Psoas muscle (tissue), 8 donors: ENCODE measurements around the gene ANKRD13B. TPM values are rescaled to one million over a fixed set of nuclear protein-coding genes. Genes with fewer than 3 reads are reported as not detected.
A peak's percentile ranks its signal among the peaks of the same experiment; 100 is the strongest.

Experiments
- ATAC-seq, 4 donors: fragments of 200-7000 bp; cut with Tn5 transposase; one replicate each; pipeline ENCODE4 v1.9.1; 2020; ENCODE audit warnings: moderate library complexity in 3 of 4, mild to moderate bottlenecking in 2 of 4
- DNase-seq, 2 donors: peaks; one replicate each; pipeline ENCODE4 v3.0.0-alpha.2; 2020
- H3K27ac ChIP-seq: fragments of 200-600 bp; one replicate; pipeline ENCODE4 v1.8.0; 2022
- H3K27me3 ChIP-seq, 3 donors: fragments of 200-600 bp in 1 of 3; one replicate each; pipeline versions ENCODE4 v1.6.1 to v1.8.0; 2013 to 2022; ENCODE audit warnings: low read length in 2 of 3, mild to moderate bottlenecking in 2 of 3, moderate library complexity in 1 of 3; ENCODE audit not compliant: insufficient read depth in 3 of 3
- H3K36me3 ChIP-seq, 2 donors: fragments of 200-600 bp in 1 of 2; one replicate each; pipeline versions ENCODE4 v1.6.1 to v1.8.0; 2013 to 2022; ENCODE audit warnings: low read depth in 1 of 2, mild to moderate bottlenecking in 1 of 2, moderate library complexity in 1 of 2; ENCODE audit not compliant: insufficient read depth in 1 of 2
- H3K4me1 ChIP-seq: fragments of 200-600 bp; one replicate; pipeline ENCODE4 v1.8.0; 2022
- H3K4me3 ChIP-seq: fragments of 200-600 bp; one replicate; pipeline ENCODE4 v1.8.0; 2022; ENCODE audit warnings: mild to moderate bottlenecking
- H3K9me3 ChIP-seq: fragments of 200-600 bp; one replicate; pipeline ENCODE4 v1.8.0; 2022
- WGBS, 3 donors: extraction: QIAGEN DNeasy Blood & Tissue Kit; methylation state at CpG; one replicate each; pipeline versions ENCODE4 v1.1.6 to v1.1.7; 2013; 5-methylcytosine and 5-hydroxymethylcytosine counted together
- intact Hi-C, 2 donors: fragments of 100-400 bp; cut with DNase I; formaldehyde crosslinking; loops; one replicate each; pipeline versions ENCODE4 v1.11.0 to v1.14.2; 2022
- polyA plus RNA-seq, 3 donors: library from polyadenylated mRNA; stranded (reverse); fragments of 200-250 nt; gene quantifications; one replicate each; pipeline ENCODE4 v1.2.3, GENCODE V29; 2013
- total RNA-seq, 4 donors: library from RNA; stranded (reverse); fragmentation: NEBNext Ultra II Directional in 2 of 4; extraction: Animal tissue kit (Norgen Biotek cat#: 25700) in 2 of 4; gene quantifications; one replicate each; pipeline versions ENCODE4 v1.2.1 to v1.2.4, GENCODE V29; 2021 to 2023
- TF ChIP-seq, protein P1 (sequence below): fragments of 200-600 bp; IDR thresholded peaks from one replicate; pipeline ENCODE4 v1.8.0; 2022; ENCODE audit warnings: antibody characterized with exemption
- donor health status: healthy with polysubstance abuse.
- donor health status: DM: no; HTN: no; CAD: no; lungs with moderate emphysema.
- donor health status: Bipolar disorder and iron deficiency.
- donor health status: healthy.
- donor health status: DM: yes; HTN: yes; CAD: no.
- donor health status: DM: no; HTN: no; CAD: no.
- donor health status: DM: no; HTN: no; CAD: no.
- donor health status: DM: yes; HTN: yes; CAD: no.

The ANKRD13B gene
- total and polyA plus RNA-seq, 7 donors, result 5.4 to 14.8 (median 7.1) TPM

DNA sequence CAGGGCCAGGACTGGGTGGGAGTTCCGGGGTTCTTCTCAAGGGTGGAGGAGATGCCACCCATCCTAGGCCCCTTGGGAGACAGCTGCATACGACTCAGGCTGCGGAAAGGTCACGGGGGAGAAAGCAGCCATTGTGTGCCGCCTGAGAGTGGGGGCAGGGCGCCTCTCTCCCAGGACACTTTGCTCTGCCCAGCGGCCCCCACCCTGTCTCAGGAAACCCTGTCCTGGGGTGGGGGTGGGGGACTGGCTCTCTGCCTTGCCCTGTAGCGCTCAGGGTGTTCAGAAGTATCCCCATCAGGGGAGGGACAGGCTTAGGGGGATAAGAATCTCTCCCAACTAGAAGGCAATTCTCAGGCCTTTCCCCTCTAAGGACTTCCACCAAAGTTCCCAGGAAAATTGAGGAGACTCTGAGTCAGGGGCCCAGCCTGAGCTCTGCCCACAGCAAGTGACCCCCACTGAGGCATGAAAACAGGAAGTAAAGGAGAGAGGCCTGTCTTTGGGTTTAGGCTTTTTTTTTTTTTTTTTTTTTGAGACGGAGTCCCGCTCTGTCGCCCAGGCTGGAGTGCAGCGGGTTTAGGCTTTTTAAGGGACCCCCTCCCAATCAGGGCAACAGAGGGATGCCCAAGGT, 8.4 kb upstream of the ANKRD13B start:
- WGBS, 3 donors, result 42 to 69% (median 54%) methylated on average over 11 to 12 of the region's 12 CpGs
- intact Hi-C loops, result loop anchor here in 1 of 2 donors (10.0 kb wide), 1 partner anchor 350 kb away; the partner anchor contains the start of gene SSH2
- Histone ChIP-seq H3K4me1 (peaks cover 58% of the 10 kb centered on the region), H3K27ac (peak overlapping the region; percentile 65), H3K4me3 (peak overlapping the region; percentile 24), H3K36me3 (peaks cover 0 to 35% of the 10 kb centered on the region in 2 donors), H3K9me3 (no peaks in the 10 kb centered on the region), H3K27me3 (no peaks in the 10 kb centered on the region)
- ATAC-seq (peak in 3 of 4 donors; percentile 18 to 38 (median 32)), DNase-seq (peak in 1 of 2 donors; percentile 78)
- TF ChIP-seq, protein P1, sequence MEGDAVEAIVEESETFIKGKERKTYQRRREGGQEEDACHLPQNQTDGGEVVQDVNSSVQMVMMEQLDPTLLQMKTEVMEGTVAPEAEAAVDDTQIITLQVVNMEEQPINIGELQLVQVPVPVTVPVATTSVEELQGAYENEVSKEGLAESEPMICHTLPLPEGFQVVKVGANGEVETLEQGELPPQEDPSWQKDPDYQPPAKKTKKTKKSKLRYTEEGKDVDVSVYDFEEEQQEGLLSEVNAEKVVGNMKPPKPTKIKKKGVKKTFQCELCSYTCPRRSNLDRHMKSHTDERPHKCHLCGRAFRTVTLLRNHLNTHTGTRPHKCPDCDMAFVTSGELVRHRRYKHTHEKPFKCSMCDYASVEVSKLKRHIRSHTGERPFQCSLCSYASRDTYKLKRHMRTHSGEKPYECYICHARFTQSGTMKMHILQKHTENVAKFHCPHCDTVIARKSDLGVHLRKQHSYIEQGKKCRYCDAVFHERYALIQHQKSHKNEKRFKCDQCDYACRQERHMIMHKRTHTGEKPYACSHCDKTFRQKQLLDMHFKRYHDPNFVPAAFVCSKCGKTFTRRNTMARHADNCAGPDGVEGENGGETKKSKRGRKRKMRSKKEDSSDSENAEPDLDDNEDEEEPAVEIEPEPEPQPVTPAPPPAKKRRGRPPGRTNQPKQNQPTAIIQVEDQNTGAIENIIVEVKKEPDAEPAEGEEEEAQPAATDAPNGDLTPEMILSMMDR, result no peak

- WGBS, 3 donors, result 63 to 72% (median 68%) methylated on average over 8 of the region's 8 CpGs
- Histone ChIP-seq H3K4me1 (peaks cover 63% of the 10 kb centered on the region), H3K27ac (peak overlapping the region; percentile 65), H3K36me3 (peaks cover 0 to 28% of the 10 kb centered on the region in 2 donors), H3K9me3 (no peaks in the 10 kb centered on the region), H3K27me3 (no peaks in the 10 kb centered on the region), H3K4me3 (peak overlapping the region; percentile 24)
- intact Hi-C loops, result loop anchor here in 1 of 2 donors (10.0 kb wide), 1 partner anchor 350 kb away; the partner anchor contains the start of gene SSH2
- TF ChIP-seq, protein P1, result no peak
- DNase-seq (peak in 1 of 2 donors; percentile 53), ATAC-seq (no peak)
Measured at GRCh38 chr17:29585080-29585751, 7.7 kb upstream of the ANKRD13B start.

- peaks cover 0 to 13% of the 10 kb centered on the region in 2 donors for H3K36me3 ChIP-seq
- no peak for DNase-seq
- peak overlapping the region; percentile 59 for H3K27ac ChIP-seq
- peak overlapping the region; percentile 90 for H3K4me3 ChIP-seq
- peaks cover 74% of the 10 kb centered on the region for H3K4me1 ChIP-seq
- TF ChIP-seq, protein P1, result no peak
- no peaks in the 10 kb centered on the region for H3K27me3 ChIP-seq
- intact Hi-C loops, result loop anchor here in 1 of 2 donors (10.0 kb wide), 1 partner anchor 348 kb away; the partner anchor contains the start of gene SSH2
- H3K9me3 ChIP-seq, result no peaks in the 10 kb centered on the region
- no peak for ATAC-seq
- 55 to 60% (median 60%) methylated on average over 8 to 9 of the region's 9 CpGs for WGBS, 3 donors
Measured at GRCh38 chr17:29586676-29587469, 6.1 kb upstream of the ANKRD13B start.

DNA sequence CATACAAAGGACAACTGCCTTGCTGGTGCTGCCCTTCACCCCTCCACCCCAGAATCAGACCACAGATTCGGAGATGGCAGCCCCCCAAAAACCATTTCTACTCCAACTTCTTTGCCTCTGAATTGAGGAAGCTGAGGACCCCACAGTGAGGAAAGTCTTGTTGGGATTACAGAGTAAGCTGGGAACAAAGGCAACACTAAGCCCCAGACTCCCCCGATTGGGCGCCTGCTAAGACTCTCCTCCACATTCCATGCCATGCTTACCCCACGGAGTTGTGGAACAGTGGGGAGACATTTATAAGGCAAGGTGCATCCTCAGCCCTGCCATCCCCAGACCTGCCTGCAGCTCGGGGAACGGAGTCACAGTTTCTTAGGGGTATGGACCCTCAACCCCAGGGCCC, 5.3 kb upstream of the ANKRD13B start:
- intact Hi-C loops, result loop anchor here in 1 of 2 donors (10.0 kb wide), 1 partner anchor 347 kb away; the partner anchor contains the start of gene SSH2
- Histone ChIP-seq H3K4me1 (peaks cover 82% of the 10 kb centered on the region), H3K36me3 (peaks cover 0 to 6% of the 10 kb centered on the region in 2 donors), H3K27me3 (no peaks in the 10 kb centered on the region), H3K4me3 (peak overlapping the region; percentile 90), H3K27ac (peak overlapping the region; percentile 80), H3K9me3 (no peaks in the 10 kb centered on the region)
- no peak for ATAC-seq
- 71 to 79% (median 75%) methylated on average over 6 of the region's 6 CpGs for WGBS, 3 donors
- no peak for DNase-seq
- TF ChIP-seq, protein P1, result no peak
